GM12878 (cell line): ENCODE measurements around the gene CRYZL1. TPM values are rescaled to one million over a fixed set of nuclear protein-coding genes. Genes with fewer than 3 reads are reported as not detected.

ENCODE experiments used
- CHD1 ChIP-seq: IDR thresholded peaks from 2 replicates; pipeline ENCODE4 v1.6.1; 2012; ENCODE audit warnings: low read depth, low read length, improper control_type of control experiment
- DPF2 ChIP-seq: fragments of 450-650 bp; IDR thresholded peaks from 2 replicates; pipeline ENCODE4 v1.6.1; 2017; ENCODE audit warnings: mild to moderate bottlenecking
- EED ChIP-seq: sonication (generic); IDR thresholded peaks from 2 replicates; pipeline ENCODE4 v1.6.1; 2016; ENCODE audit warnings: antibody characterized with exemption, low read depth
- EZH2 ChIP-seq: IDR thresholded peaks from 2 replicates; pipeline ENCODE4 v1.6.1; 2012; ENCODE audit warnings: low read depth, mild to moderate bottlenecking, control low read depth, inconsistent platforms, low read length, borderline replicate concordance; ENCODE audit not compliant: control insufficient read depth
- FOXM1 ChIP-seq: IDR thresholded peaks from 2 replicates; pipeline ENCODE4 v1.6.1; 2012; ENCODE audit warnings: low read depth, mild to moderate bottlenecking, inconsistent platforms, low read length, moderate library complexity
- GABPA ChIP-seq: IDR thresholded peaks from 2 replicates; pipeline ENCODE4 v1.6.1; 2014; ENCODE audit warnings: antibody characterized with exemption, low read depth, mild to moderate bottlenecking, inconsistent platforms
- GATAD2B ChIP-seq: fragments of 450-650 bp; conservative IDR thresholded peaks from 2 replicates; pipeline ENCODE4 v1.6.1; 2017; ENCODE audit warnings: low read depth, mild to moderate bottlenecking, moderate library complexity
- HCFC1 ChIP-seq: fragments of 150-350 bp; IDR thresholded peaks from 2 replicates; pipeline ENCODE4 v1.6.1; 2014; ENCODE audit warnings: low read length
- IKZF1 ChIP-seq: fragments of 450-650 bp; conservative IDR thresholded peaks from 2 replicates; pipeline ENCODE4 v1.6.1; 2017; ENCODE audit warnings: antibody characterized with exemption, mild to moderate bottlenecking
- MYC ChIP-seq: IDR thresholded peaks from 2 replicates; pipeline ENCODE4 v1.6.1; 2011; ENCODE audit warnings: mild to moderate bottlenecking, low read length, moderate library complexity, inconsistent platforms; ENCODE audit not compliant: insufficient read depth, insufficient replicate concordance, insufficient read length, severe bottlenecking
- NFYB ChIP-seq: IDR thresholded peaks from 2 replicates; pipeline ENCODE4 v1.6.1; 2011; ENCODE audit warnings: low read depth, mild to moderate bottlenecking, low read length, improper control_type of control experiment, moderate library complexity; ENCODE audit not compliant: insufficient read depth
- PML ChIP-seq: IDR thresholded peaks from 2 replicates; pipeline ENCODE4 v1.6.1; 2012; ENCODE audit warnings: low read length, inconsistent platforms
- POLR2A ChIP-seq: IDR thresholded peaks from 2 replicates; pipeline ENCODE4 v1.6.1; 2011; ENCODE audit warnings: low read depth, mild to moderate bottlenecking, low read length
- POLR2AphosphoS5 ChIP-seq: IDR thresholded peaks from 2 replicates; pipeline ENCODE4 v1.6.1; 2011; ENCODE audit warnings: mild to moderate bottlenecking, low read length, inconsistent platforms
- RAD51 ChIP-seq: fragments of 450-650 bp; IDR thresholded peaks from 2 replicates; pipeline ENCODE4 v1.6.1; 2016; ENCODE audit warnings: moderate library complexity, mild to moderate bottlenecking, inconsistent platforms
- SREBF2 ChIP-seq: IDR thresholded peaks from 2 replicates; pipeline ENCODE4 v1.6.1; 2012; ENCODE audit warnings: mild to moderate bottlenecking, low read length
- TAF1 ChIP-seq: IDR thresholded peaks from 2 replicates; pipeline ENCODE4 v1.6.1; 2011; ENCODE audit warnings: mild to moderate bottlenecking, low read depth, low read length, borderline replicate concordance
- TCF12 ChIP-seq: IDR thresholded peaks from 2 replicates; pipeline ENCODE4 v1.6.1; 2011; ENCODE audit warnings: low read depth, mild to moderate bottlenecking, low read length
- polyA plus RNA-seq, 11 experiments: library from polyadenylated mRNA; depleted of rRNA in 4 of 11; unstranded in 6 of 11; stranded (reverse) in 5 of 11; fragments of >200 nt; fragmentation: Nextera tagmentation in 4 of 11; fragmentation: Illumina TruSeq in 1 of 11; extraction: Ambion mirVana in 4 of 11; extraction: Trizol in 1 of 11; gene quantifications; 1 replicate in 1 of 11; 2 replicates in 10 of 11; pipeline versions ENCODE4 v1.2.1 to v1.2.3, GENCODE V29; 2011 to 2016; ENCODE audit warnings: inconsistent platforms in 2 of 11, missing spikeins in 2 of 11, low read depth in 1 of 11
- total RNA-seq, 4 experiments: library from RNA; depleted of rRNA in 3 of 4; stranded (reverse); fragments of >200 nt in 3 of 4; fragmentation: Illumina TruSeq in 1 of 4; extraction: Trizol in 1 of 4; gene quantifications; 2 replicates each; pipeline versions ENCODE4 v1.2.1 to v1.2.3, GENCODE V29; 2013 to 2021
- TF ChIP-seq, protein P1 (sequence below): fragments of 450-650 bp; IDR thresholded peaks from 2 replicates; pipeline ENCODE4 v1.6.1; 2016; ENCODE audit warnings: mild to moderate bottlenecking
- TF ChIP-seq, protein P2 (sequence below): fragments of 450-650 bp; IDR thresholded peaks from 2 replicates; pipeline ENCODE4 v1.6.1; 2017; ENCODE audit warnings: mild to moderate bottlenecking, moderate library complexity
- TF ChIP-seq, protein P3 (sequence below): fragments of 450-650 bp; IDR thresholded peaks from 2 replicates; pipeline ENCODE4 v1.6.1; 2018; ENCODE audit warnings: borderline replicate concordance, mild to moderate bottlenecking; ENCODE audit not compliant: partially characterized antibody

CRYZL1 gene
- total and polyA plus RNA-seq, 10 of the 15 experiments (the other 5 are each of a cell fraction or from before 2014, with no cell fraction given) = 14.3 to 72.4 (median 30.7) TPM

DNA sequence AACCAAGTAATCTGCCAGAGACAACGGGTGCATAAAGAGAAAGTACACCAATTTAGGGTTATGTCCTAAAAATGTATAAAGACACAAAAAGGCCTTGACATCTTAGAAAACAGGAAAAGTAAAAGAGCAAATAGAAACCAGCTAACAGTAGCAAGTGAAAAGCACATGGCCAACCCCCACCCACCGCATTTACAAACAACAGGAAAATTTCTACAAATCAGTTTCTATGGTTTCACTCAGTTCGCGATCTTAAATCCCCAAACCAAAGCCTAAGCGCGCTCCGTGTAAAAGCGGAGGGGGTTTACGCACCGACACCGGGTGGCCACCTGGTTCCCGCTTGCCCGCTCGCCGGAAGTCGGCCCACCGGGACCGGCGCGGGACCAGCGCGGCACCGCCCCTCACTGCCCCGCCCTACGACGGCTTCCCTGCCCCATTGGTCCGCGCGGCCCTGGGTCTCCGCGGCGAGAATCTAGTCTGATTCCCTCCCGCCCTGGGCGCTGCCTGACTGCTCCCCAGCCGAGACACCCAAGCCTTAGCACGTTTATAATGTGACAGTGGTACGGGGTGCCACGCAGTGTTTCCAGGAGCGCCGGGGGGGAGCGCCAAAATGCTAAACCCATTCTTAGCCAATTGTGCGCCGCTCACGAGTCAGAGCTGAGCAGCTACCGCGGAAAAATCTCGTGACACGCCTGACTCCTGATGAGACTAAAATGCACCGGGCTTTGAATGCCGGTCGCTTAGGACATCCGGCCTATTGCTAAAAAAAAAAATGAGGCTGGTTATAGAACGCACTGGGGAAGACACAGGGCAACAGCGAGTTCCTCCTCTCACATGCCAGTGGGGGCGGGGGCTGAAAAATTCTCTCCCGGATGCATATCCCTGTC lies 99.5 kb downstream of the CRYZL1 start, which contains the start of gene GART (continued):
- TF ChIP-seq, protein P1, sequence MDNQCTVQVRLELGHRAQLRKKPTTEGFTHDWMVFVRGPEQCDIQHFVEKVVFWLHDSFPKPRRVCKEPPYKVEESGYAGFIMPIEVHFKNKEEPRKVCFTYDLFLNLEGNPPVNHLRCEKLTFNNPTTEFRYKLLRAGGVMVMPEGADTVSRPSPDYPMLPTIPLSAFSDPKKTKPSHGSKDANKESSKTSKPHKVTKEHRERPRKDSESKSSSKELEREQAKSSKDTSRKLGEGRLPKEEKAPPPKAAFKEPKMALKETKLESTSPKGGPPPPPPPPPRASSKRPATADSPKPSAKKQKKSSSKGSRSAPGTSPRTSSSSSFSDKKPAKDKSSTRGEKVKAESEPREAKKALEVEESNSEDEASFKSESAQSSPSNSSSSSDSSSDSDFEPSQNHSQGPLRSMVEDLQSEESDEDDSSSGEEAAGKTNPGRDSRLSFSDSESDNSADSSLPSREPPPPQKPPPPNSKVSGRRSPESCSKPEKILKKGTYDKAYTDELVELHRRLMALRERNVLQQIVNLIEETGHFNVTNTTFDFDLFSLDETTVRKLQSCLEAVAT = no peak
- peak; percentile 27 for TF ChIP-seq IKZF1
- TF ChIP-seq PML = peak; percentile 86
- TF ChIP-seq DPF2 = peak; percentile 42
- TF ChIP-seq POLR2AphosphoS5 = peak; percentile 85; the same call in 1 of the 2 replicates
- TF ChIP-seq GATAD2B = no peak; the same call in 1 of the 2 replicates
- TF ChIP-seq, protein P2, sequence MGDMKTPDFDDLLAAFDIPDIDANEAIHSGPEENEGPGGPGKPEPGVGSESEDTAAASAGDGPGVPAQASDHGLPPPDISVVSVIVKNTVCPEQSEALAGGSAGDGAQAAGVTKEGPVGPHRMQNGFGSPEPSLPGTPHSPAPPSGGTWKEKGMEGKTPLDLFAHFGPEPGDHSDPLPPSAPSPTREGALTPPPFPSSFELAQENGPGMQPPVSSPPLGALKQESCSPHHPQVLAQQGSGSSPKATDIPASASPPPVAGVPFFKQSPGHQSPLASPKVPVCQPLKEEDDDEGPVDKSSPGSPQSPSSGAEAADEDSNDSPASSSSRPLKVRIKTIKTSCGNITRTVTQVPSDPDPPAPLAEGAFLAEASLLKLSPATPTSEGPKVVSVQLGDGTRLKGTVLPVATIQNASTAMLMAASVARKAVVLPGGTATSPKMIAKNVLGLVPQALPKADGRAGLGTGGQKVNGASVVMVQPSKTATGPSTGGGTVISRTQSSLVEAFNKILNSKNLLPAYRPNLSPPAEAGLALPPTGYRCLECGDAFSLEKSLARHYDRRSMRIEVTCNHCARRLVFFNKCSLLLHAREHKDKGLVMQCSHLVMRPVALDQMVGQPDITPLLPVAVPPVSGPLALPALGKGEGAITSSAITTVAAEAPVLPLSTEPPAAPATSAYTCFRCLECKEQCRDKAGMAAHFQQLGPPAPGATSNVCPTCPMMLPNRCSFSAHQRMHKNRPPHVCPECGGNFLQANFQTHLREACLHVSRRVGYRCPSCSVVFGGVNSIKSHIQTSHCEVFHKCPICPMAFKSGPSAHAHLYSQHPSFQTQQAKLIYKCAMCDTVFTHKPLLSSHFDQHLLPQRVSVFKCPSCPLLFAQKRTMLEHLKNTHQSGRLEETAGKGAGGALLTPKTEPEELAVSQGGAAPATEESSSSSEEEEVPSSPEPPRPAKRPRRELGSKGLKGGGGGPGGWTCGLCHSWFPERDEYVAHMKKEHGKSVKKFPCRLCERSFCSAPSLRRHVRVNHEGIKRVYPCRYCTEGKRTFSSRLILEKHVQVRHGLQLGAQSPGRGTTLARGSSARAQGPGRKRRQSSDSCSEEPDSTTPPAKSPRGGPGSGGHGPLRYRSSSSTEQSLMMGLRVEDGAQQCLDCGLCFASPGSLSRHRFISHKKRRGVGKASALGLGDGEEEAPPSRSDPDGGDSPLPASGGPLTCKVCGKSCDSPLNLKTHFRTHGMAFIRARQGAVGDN = peak; percentile 59; the same call in 1 of the 2 replicates
- peak; percentile 76; the same call in 1 of the 2 replicates for TF ChIP-seq TAF1
- peak; percentile 65 for TF ChIP-seq TCF12
- TF ChIP-seq POLR2A = peak; percentile 61
- no peak for TF ChIP-seq EED
- TF ChIP-seq CHD1 = peak; percentile 83; the same call in 1 of the 2 replicates
- peak; percentile 47 for TF ChIP-seq HCFC1
- TF ChIP-seq, protein P3, sequence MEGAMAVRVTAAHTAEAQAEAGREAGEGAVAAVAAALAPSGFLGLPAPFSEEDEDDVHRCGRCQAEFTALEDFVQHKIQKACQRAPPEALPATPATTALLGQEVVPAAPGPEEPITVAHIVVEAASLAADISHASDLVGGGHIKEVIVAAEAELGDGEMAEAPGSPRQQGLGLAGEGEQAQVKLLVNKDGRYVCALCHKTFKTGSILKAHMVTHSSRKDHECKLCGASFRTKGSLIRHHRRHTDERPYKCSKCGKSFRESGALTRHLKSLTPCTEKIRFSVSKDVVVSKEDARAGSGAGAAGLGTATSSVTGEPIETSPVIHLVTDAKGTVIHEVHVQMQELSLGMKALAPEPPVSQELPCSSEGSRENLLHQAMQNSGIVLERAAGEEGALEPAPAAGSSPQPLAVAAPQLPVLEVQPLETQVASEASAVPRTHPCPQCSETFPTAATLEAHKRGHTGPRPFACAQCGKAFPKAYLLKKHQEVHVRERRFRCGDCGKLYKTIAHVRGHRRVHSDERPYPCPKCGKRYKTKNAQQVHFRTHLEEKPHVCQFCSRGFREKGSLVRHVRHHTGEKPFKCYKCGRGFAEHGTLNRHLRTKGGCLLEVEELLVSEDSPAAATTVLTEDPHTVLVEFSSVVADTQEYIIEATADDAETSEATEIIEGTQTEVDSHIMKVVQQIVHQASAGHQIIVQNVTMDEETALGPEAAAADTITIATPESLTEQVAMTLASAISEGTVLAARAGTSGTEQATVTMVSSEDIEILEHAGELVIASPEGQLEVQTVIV = no peak
- no peak for TF ChIP-seq EZH2
- TF ChIP-seq MYC = peak; percentile 80
- no peak for TF ChIP-seq SREBF2
- TF ChIP-seq NFYB = peak; percentile 65; the same call in 1 of the 2 replicates
- peak; percentile 71; the same call in 1 of the 2 replicates for TF ChIP-seq GABPA
- TF ChIP-seq FOXM1 = no peak; the same call in 1 of the 2 replicates
- TF ChIP-seq RAD51 = 0 out of 2 replicates have a peak, but pooled peaks have one; percentile 25
